Upper lobe of left lung (tissue), 6 donors: ENCODE measurements around the gene TP73. TPM values are rescaled to one million over a fixed set of nuclear protein-coding genes. Genes with fewer than 3 reads are reported as not detected.

Experiments used
- ATAC-seq, 2 donors: fragments of 200-7000 bp; cut with Tn5 transposase; one replicate each; pipeline ENCODE4 v1.9.1; 2022; ENCODE audit warnings: mild to moderate bottlenecking in 2 of 2, moderate library complexity in 2 of 2; ENCODE audit not compliant: low FRiP score in 2 of 2
- DNase-seq, 2 donors: peaks; one replicate each; pipeline ENCODE4 v3.0.0-alpha.2; 2019 to 2020
- H3K27ac ChIP-seq, 4 donors: fragments of 200-600 bp; sonication (generic); one replicate each; pipeline ENCODE4 v1.5.1; 2016 to 2019
- H3K27me3 ChIP-seq, 4 donors: fragments of 200-600 bp; sonication (generic); one replicate each; pipeline ENCODE4 v1.5.1; 2017 to 2019
- H3K36me3 ChIP-seq, 4 donors: fragments of 200-600 bp; sonication (generic); one replicate each; pipeline ENCODE4 v1.5.1; 2016 to 2019
- H3K4me1 ChIP-seq, 4 donors: fragments of 200-600 bp; sonication (generic); one replicate each; pipeline ENCODE4 v1.5.1; 2018 to 2019
- H3K4me3 ChIP-seq, 4 donors: fragments of 200-600 bp; sonication (generic); one replicate each; pipeline ENCODE4 v1.5.1; 2017 to 2019; ENCODE audit warnings: mild to moderate bottlenecking in 2 of 4, moderate library complexity in 1 of 4
- H3K9me3 ChIP-seq, 4 donors: fragments of 200-600 bp; sonication (generic); one replicate each; pipeline ENCODE4 v1.5.1; 2018 to 2019
- EP300 ChIP-seq, 4 donors: sonication (generic); formaldehyde crosslinking; IDR thresholded peaks; one replicate each; pipeline ENCODE4 v1.5.1; 2017; ENCODE audit warnings: antibody characterized with exemption in 4 of 4, control low read depth in 2 of 4
- POLR2A ChIP-seq, 4 donors: fragments of 450-650 bp; IDR thresholded peaks; one replicate each; pipeline ENCODE4 v1.5.1; 2016 to 2017; ENCODE audit warnings: antibody characterized with exemption in 4 of 4, mild to moderate bottlenecking in 2 of 4
- POLR2AphosphoS5 ChIP-seq, 2 donors: sonication (generic); formaldehyde crosslinking; IDR thresholded peaks; one replicate each; pipeline ENCODE4 v1.5.1; 2017; ENCODE audit warnings: antibody characterized with exemption in 2 of 2
- WGBS, 2 donors: methylation state at CpG; one replicate each; pipeline ENCODE4 v1.1.5; 2017 to 2018; 5-methylcytosine and 5-hydroxymethylcytosine counted together
- total RNA-seq, 6 donors: library from RNA; depleted of rRNA in 4 of 6; stranded (reverse); fragments of >200 nt in 4 of 6; gene quantifications; one replicate each; pipeline versions ENCODE4 v1.1.0 to v1.2.1, GENCODE V29; 2016 to 2021
- TF ChIP-seq, protein P1 (sequence below), 6 experiments: fragments of 450-650 bp in 4 of 6; fragments of 200-600 bp in 2 of 6; sonication (generic) in 2 of 6; IDR thresholded peaks; one replicate each; pipeline ENCODE4 v1.5.1; 2016 to 2019; ENCODE audit warnings: antibody characterized with exemption in 6 of 6
- donor health status: DM: no; HTN: no; CAD: no; lungs with moderate emphysema.
- donor health status: DM: no; HTN: yes; CAD: no; lungs with severe emphysema.

The TP73 gene
- total RNA-seq, 6 donors from 2014 or later = 0.77 to 9.8 (median 4.1) TPM

DNA sequence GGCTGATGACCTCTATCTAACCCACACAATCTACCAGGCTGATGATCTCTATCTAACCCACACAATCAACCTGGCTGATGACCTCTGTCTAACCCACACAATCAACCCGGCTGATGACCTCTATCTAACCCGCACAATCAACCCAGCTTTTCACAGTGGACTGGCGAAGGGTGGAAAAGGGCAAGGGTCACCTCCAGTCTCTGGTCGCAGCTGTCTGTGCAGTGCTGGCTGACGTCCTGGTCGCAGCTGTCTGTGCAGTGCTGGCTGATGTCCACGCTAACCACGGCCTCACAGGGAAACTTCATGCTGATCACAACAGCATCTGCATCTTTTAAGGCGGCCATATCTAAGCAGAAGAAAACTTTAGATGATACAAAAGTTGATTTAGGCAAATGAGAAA, 87.7 kb downstream of the TP73 start:
- Histone ChIP-seq H3K4me1 (peaks cover 0 to 6% (median 0%) of the 10 kb centered on the region in 4 donors), H3K4me3 (no peak overlapping the region), H3K27ac (no peak overlapping the region), H3K27me3 (no peaks in the 10 kb centered on the region), H3K9me3 (no peaks in the 10 kb centered on the region), H3K36me3 (peaks cover 9 to 78% (median 44%) of the 10 kb centered on the region in 4 donors)
- TF ChIP-seq EP300 (IDR thresholded peaks at IDR 0.05) (no peak), POLR2AphosphoS5 (IDR thresholded peaks at IDR 0.05) (no peak), POLR2A (IDR thresholded peaks at IDR 0.05) (no peak)
- TF ChIP-seq, protein P1, sequence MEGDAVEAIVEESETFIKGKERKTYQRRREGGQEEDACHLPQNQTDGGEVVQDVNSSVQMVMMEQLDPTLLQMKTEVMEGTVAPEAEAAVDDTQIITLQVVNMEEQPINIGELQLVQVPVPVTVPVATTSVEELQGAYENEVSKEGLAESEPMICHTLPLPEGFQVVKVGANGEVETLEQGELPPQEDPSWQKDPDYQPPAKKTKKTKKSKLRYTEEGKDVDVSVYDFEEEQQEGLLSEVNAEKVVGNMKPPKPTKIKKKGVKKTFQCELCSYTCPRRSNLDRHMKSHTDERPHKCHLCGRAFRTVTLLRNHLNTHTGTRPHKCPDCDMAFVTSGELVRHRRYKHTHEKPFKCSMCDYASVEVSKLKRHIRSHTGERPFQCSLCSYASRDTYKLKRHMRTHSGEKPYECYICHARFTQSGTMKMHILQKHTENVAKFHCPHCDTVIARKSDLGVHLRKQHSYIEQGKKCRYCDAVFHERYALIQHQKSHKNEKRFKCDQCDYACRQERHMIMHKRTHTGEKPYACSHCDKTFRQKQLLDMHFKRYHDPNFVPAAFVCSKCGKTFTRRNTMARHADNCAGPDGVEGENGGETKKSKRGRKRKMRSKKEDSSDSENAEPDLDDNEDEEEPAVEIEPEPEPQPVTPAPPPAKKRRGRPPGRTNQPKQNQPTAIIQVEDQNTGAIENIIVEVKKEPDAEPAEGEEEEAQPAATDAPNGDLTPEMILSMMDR (IDR thresholded peaks at IDR 0.05) = no peak
- no peak for DNase-seq
- ATAC-seq = no peak
- WGBS, 2 donors = 90 to 94% methylated on average over 9 of the region's 9 CpGs

DNA sequence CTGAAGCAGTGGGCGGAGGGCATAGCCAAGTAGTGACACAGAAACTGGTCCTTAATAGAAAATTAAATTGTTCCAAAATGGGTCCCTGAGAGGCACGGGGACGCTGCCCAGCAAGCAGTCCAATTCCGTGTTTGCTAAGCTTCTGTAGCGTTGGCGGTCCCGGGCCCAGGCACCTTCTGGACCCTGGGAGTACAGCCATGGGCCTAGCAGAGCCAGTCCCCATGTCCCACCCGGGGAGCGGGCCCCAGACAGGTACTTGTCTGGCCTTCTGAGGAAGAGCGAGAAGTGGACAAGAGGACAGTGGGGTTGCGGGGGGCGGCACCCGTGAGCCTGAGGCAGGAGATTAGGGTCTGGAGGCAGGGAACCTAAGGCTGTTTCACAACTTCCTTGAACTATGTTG, 88.4 kb downstream of the TP73 start:
- H3K27ac ChIP-seq = no peak overlapping the region
- TF ChIP-seq EP300 (IDR thresholded peaks at IDR 0.05) = no peak
- WGBS, 2 donors = 89 to 94% methylated on average over 11 to 13 of the region's 13 CpGs
- H3K4me1 ChIP-seq = peaks cover 0 to 13% (median 1%) of the 10 kb centered on the region in 4 donors
- peaks cover 9 to 71% (median 39%) of the 10 kb centered on the region in 4 donors for H3K36me3 ChIP-seq
- ATAC-seq (no peak), DNase-seq (no peak)
- no peak overlapping the region for H3K4me3 ChIP-seq
- no peaks in the 10 kb centered on the region for H3K9me3 ChIP-seq
- no peaks in the 10 kb centered on the region for H3K27me3 ChIP-seq

DNA sequence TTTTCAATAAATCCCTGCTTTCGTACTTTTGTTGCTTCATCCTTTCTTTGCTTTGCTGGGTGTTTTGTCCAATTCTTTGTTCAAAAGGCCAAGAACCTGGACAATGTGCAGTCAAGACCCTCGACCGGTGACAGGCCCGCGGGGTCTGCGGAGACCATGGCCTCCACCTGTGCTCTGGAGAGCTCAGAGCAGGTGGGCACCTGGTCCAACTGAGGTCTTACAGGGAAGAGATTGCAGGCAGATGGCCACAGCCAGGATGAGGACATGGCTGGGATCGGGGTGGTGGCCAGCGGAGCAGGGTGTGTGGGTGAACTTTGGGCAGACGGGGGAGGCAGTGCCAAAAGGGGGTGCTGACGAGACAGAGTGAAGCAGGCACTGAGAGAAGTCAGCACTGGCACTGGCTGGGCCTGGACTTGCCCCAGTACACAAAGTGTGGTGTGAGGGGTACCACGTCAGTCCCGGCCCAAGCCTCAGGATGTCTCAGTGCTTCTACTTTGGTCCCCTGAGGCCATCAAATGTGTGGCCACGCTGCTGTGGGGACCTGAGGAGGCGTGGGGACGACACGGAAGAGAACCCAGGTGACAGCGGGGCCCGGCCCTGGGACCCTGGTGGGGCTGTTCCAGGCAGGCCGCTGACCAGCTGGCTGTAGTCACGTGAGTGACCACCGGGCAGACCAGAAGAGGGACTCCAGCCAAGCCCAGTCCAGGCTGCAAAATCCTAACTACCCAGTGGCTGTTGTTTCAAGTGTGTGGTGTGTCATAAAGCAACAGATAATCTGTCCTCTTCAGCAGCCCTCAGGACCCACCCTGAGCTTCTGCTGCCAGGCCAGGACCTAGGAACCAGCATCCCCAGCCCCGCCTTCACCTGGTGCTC, 89.5 kb downstream of the TP73 start:
- peaks cover 9 to 63% (median 34%) of the 10 kb centered on the region in 4 donors for H3K36me3 ChIP-seq
- no peak for DNase-seq

DNA sequence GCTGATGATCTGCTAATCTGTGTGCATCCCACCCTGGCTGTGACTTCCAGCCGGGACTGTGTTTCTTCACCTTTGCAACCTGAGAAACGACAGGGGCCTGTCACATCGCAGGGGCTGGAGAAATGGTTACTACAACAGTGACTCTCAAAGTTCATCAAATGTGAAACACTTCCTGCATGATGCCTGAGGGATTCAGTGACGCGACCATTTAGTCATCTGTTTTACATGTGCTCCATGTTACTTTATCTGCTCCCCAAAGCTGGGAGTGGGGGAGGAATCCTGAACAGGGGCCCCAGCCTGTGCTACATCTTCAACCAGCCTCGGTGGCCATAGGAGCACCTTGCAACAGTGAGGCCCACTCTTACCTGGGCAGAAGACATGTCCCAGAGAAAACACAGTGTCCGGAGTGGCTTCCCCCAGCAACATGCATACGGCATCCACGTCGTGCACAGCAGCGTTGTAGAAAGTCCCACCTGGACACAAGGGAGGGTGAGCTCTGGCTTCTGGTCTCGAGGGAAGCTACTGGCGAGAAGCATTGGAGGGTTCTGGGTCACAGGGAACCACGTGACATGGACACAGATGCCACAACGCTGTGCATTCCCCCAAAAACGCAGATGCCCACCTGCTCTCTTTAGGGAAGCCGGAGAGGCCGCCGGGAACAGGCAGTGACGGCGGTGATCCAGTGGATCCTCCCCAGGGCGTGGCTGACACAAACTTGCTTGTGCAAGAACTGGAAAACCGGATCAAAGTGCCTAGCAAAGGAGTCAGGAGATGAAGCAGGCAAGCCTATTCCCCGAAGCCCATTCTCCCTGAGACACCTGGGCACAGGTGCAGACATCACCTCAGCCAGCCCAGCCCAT, 90.4 kb downstream of the TP73 start:
- H3K4me3 ChIP-seq = no peak overlapping the region
- no peak for ATAC-seq
- no peaks in the 10 kb centered on the region for H3K9me3 ChIP-seq
- no peak overlapping the region for H3K27ac ChIP-seq
- 88 to 93% methylated on average over 20 to 24 of the region's 24 CpGs for WGBS, 2 donors
- H3K4me1 ChIP-seq = peaks cover 10 to 28% (median 16%) of the 10 kb centered on the region in 4 donors
- TF ChIP-seq, protein P1 (IDR thresholded peaks at IDR 0.05) = no peak
- TF ChIP-seq POLR2A (IDR thresholded peaks at IDR 0.05) = no peak
- no peak for TF ChIP-seq EP300 (IDR thresholded peaks at IDR 0.05)
- TF ChIP-seq POLR2AphosphoS5 (IDR thresholded peaks at IDR 0.05) = no peak
- DNase-seq = no peak
- H3K27me3 ChIP-seq = no peaks in the 10 kb centered on the region
- peaks cover 9 to 54% (median 27%) of the 10 kb centered on the region in 4 donors for H3K36me3 ChIP-seq

More for the DNA sequence above, 89.5 kb downstream of the TP73 start:
- 92 to 93% methylated on average over 13 to 22 of the region's 22 CpGs for WGBS, 2 donors
- TF ChIP-seq POLR2AphosphoS5 (IDR thresholded peaks at IDR 0.05) = no peak
- TF ChIP-seq, protein P1 (IDR thresholded peaks at IDR 0.05) = no peak
- no peak for TF ChIP-seq POLR2A (IDR thresholded peaks at IDR 0.05)
- TF ChIP-seq EP300 (IDR thresholded peaks at IDR 0.05) = no peak
- no peaks in the 10 kb centered on the region for H3K9me3 ChIP-seq
- H3K27ac ChIP-seq = no peak overlapping the region
- H3K4me1 ChIP-seq = peaks cover 7 to 23% (median 12%) of the 10 kb centered on the region in 4 donors
- no peak overlapping the region for H3K4me3 ChIP-seq
- no peaks in the 10 kb centered on the region for H3K27me3 ChIP-seq
- ATAC-seq = peak in 1 of 2 donors; percentile 9

DNA sequence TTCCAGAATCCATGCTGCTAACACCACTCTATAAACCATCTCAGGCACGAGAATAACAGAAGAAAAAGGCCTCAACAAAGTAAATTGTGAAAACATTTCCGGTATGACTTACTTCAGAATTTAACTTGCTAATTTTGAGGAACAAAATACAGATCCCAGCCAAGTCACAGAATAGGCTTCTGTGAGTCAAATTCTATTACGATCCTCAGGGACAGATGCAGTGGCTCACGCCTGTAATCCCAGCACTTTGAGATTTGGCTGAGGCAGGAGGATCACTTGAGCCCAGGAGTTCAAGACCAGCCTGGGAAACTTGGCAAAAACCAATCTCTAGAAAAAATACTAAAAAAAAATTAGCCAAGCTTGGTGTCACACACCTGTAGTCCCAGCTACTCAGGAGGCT, 91.1 kb downstream of the TP73 start:
- DNase-seq = no peak
- TF ChIP-seq, protein P1 (IDR thresholded peaks at IDR 0.05) = no peak
- TF ChIP-seq POLR2A (IDR thresholded peaks at IDR 0.05) (no peak), EP300 (IDR thresholded peaks at IDR 0.05) (no peak), POLR2AphosphoS5 (IDR thresholded peaks at IDR 0.05) (no peak)
- Histone ChIP-seq H3K9me3 (no peaks in the 10 kb centered on the region), H3K4me3 (no peak overlapping the region), H3K27me3 (no peaks in the 10 kb centered on the region), H3K4me1 (peaks cover 11 to 34% (median 20%) of the 10 kb centered on the region in 4 donors), H3K36me3 (peaks cover 4 to 47% (median 21%) of the 10 kb centered on the region in 4 donors), H3K27ac (no peak overlapping the region)
- no peak for ATAC-seq
- 69 to 74% methylated on average over 4 of the region's 4 CpGs for WGBS, 2 donors
